ENCODE results near the gene DOK7.
A peak's percentile ranks its signal among the peaks of the same experiment; 100 is the strongest.

Gene DOK7

DNA sequence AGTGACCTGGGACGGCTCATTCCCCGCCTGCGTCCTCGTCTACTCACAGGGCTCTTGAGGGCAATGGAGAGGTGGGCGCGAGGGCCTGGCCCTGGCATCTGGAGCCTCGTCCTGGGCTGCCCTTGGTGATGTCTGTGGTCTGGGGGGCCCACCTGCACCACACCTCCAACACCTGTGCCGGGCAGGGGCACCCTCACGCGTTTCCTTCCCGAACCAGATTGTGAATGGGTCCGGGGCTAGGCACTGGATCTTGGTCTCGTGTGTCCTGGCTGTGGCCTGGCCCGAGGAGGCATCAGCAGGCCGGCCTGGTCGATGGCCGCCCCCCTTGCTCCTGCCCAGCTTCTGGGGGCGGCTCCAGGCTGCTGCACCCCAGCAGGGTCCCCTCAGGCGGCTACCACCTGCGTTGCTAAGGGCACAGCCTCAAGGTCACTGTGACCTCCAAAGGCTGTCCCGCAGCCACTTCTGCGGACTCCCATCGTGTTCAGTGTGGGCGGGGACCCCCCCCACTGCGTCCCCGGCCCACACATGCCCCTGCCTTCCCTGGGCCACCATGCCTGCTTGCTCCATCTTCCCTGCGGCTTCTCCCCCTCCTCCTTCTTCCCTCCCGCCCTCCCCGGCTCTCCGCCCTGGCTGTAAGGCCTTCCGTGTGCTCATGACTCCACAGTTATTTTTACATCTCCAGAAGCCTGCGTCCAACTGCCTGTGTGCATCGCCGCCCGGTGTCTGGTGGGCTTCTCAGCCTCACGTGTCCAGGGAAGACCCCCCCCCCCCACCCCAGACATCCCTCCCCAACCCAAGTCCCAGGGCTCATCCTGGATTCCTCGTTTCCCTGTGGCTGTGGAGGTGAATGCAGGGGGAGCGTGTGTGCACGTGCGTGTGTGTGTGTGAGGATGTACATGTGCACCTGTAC is 3.8 kb downstream of the DOK7 start:
- Histone ChIP-seq H3K9ac (ENCODE audit: low read length) (no peak overlapping the region), H2BK120ac (ENCODE audit: insufficient read depth, low read length, poor library complexity) (no peak overlapping the region), H3K14ac (ENCODE audit: low read length) (no peak overlapping the region), H3K4me2 (ENCODE audit: low read length) (no peak overlapping the region), H3K4ac (ENCODE audit: low read depth, low read length) (no peak overlapping the region), H2AFZ (ENCODE audit: insufficient read depth, low read length, poor library complexity) (no peak overlapping the region), H3K23ac (ENCODE audit: low read length) (no peak overlapping the region), H4K12ac (ENCODE audit: low read depth, low read length) (no peak overlapping the region), H2BK12ac (ENCODE audit: low read length) (no peak overlapping the region), H3K79me1 (ENCODE audit: low read length) (no peaks in the 10 kb centered on the region), H4K91ac (ENCODE audit: low read depth, low read length) (no peak overlapping the region), H3K79me2 (ENCODE audit: control insufficient read depth, insufficient read depth, low read length, poor library complexity) (no peaks in the 10 kb centered on the region), H3K18ac (ENCODE audit: low read length) (no peak overlapping the region), H3K27ac (ENCODE audit: low read depth, low read length) (no peak overlapping the region), H3K36me3 (ENCODE audit: control insufficient read depth in 1 of 2, insufficient read depth in 2 of 2, low read length in 2 of 2) (no peaks in the 10 kb centered on the region), H3K27me3 (ENCODE audit: insufficient read depth, low read length) (peaks cover 12% of the 10 kb centered on the region), H3K4me3 (ENCODE audit: low read depth, low read length) (no peak overlapping the region), H2BK5ac (ENCODE audit: low read depth, low read length, poor library complexity) (no peak overlapping the region), H3K9me3 (ENCODE audit: insufficient read depth, low read depth, low read length) (peaks cover 17% of the 10 kb centered on the region), H2AK5ac (ENCODE audit: low read length) (no peak overlapping the region), H4K8ac (ENCODE audit: low read depth, low read length) (no peak overlapping the region), H3K4me1 (ENCODE audit: control insufficient read depth in 1 of 2, insufficient read depth in 2 of 2, low read length in 2 of 2) (no peaks in the 10 kb centered on the region)
- WGBS (ENCODE audit: extremely low coverage, insufficient coverage, insufficient read length) = no CpG with 5 or more reads among the region's 40 CpGs
- no peak for DNase-seq

DNA sequence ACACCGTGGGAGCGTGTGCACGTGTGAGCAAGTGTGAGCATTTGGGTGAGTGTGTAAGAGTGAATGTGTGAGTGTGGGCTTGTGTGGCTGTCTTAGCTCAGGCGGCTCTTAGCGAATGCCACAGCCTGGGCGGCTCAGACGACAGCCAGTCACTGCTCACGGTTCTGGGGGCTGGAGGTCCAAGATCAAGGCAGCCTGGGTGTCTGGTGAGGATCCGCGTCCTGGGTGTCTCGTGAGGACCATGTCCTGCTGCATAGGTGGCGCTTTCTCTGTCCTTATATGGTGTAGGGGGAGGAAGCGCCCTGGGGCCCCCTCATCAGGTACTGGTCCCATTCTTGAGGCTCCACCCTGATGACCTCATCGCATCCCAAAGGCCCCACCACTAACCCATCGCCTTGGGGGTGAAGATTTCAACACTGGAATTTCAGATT is 4.5 kb downstream of the DOK7 start:
- Histone ChIP-seq H2AK5ac (ENCODE audit: low read length) (no peak overlapping the region), H3K79me1 (ENCODE audit: low read length) (no peaks in the 10 kb centered on the region), H2BK5ac (ENCODE audit: low read depth, low read length, poor library complexity) (no peak overlapping the region), H3K4me3 (ENCODE audit: low read depth, low read length) (no peak overlapping the region), H3K4ac (ENCODE audit: low read depth, low read length) (no peak overlapping the region), H3K23ac (ENCODE audit: low read length) (no peak overlapping the region), H4K91ac (ENCODE audit: low read depth, low read length) (no peak overlapping the region), H4K12ac (ENCODE audit: low read depth, low read length) (no peak overlapping the region), H3K36me3 (ENCODE audit: control insufficient read depth in 1 of 2, insufficient read depth in 2 of 2, low read length in 2 of 2) (no peaks in the 10 kb centered on the region), H2AFZ (ENCODE audit: insufficient read depth, low read length, poor library complexity) (no peak overlapping the region), H3K9ac (ENCODE audit: low read length) (no peak overlapping the region), H3K18ac (ENCODE audit: low read length) (no peak overlapping the region), H3K9me3 (ENCODE audit: insufficient read depth, low read depth, low read length) (peaks cover 17% of the 10 kb centered on the region), H3K4me1 (ENCODE audit: control insufficient read depth in 1 of 2, insufficient read depth in 2 of 2, low read length in 2 of 2) (no peaks in the 10 kb centered on the region), H3K14ac (ENCODE audit: low read length) (no peak overlapping the region), H3K4me2 (ENCODE audit: low read length) (no peak overlapping the region), H2BK12ac (ENCODE audit: low read length) (no peak overlapping the region), H3K27me3 (ENCODE audit: insufficient read depth, low read length) (peaks cover 10% of the 10 kb centered on the region), H4K8ac (ENCODE audit: low read depth, low read length) (no peak overlapping the region), H3K27ac (ENCODE audit: low read depth, low read length) (no peak overlapping the region), H3K79me2 (ENCODE audit: control insufficient read depth, insufficient read depth, low read length, poor library complexity) (no peaks in the 10 kb centered on the region), H2BK120ac (ENCODE audit: insufficient read depth, low read length, poor library complexity) (no peak overlapping the region)
- WGBS (ENCODE audit: extremely low coverage, insufficient coverage, insufficient read length) = no CpG with 5 or more reads among the region's 15 CpGs
- DNase-seq = no peak

DNA sequence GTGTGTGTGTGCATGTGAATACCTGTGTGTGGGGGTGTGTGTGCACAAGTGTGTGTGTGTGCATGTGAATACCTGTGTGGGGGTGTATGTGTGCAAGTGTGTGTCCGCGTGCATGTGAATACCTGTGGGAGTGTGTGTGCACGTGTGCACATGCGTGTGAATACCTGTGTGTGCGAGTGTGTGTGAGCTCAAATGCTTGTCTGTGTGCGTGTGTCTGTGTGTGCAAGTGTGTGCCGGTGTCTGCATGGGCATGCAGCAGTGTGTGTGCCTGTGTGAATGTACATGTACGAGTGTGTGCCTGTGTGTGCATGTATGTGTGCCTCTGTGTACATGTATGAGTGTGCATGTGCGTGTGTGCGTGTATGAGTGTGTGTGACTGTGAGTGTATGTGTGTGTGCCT is 5.0 kb downstream of the DOK7 start:
- Histone ChIP-seq H4K12ac (ENCODE audit: low read depth, low read length) (no peak overlapping the region), H3K18ac (ENCODE audit: low read length) (no peak overlapping the region), H2AK5ac (ENCODE audit: low read length) (no peak overlapping the region), H3K4me3 (ENCODE audit: low read depth, low read length) (peak overlapping the region; percentile 55), H3K79me2 (ENCODE audit: control insufficient read depth, insufficient read depth, low read length, poor library complexity) (no peaks in the 10 kb centered on the region), H3K79me1 (ENCODE audit: low read length) (no peaks in the 10 kb centered on the region), H3K4me1 (ENCODE audit: control insufficient read depth in 1 of 2, insufficient read depth in 2 of 2, low read length in 2 of 2) (no peaks in the 10 kb centered on the region), H2BK12ac (ENCODE audit: low read length) (no peak overlapping the region), H2BK5ac (ENCODE audit: low read depth, low read length, poor library complexity) (no peak overlapping the region), H3K9ac (ENCODE audit: low read length) (no peak overlapping the region), H3K27ac (ENCODE audit: low read depth, low read length) (no peak overlapping the region), H3K27me3 (ENCODE audit: insufficient read depth, low read length) (peaks cover 7% of the 10 kb centered on the region), H2BK120ac (ENCODE audit: insufficient read depth, low read length, poor library complexity) (no peak overlapping the region), H3K14ac (ENCODE audit: low read length) (no peak overlapping the region), H3K4me2 (ENCODE audit: low read length) (no peak overlapping the region), H3K36me3 (ENCODE audit: control insufficient read depth in 1 of 2, insufficient read depth in 2 of 2, low read length in 2 of 2) (no peaks in the 10 kb centered on the region), H4K8ac (ENCODE audit: low read depth, low read length) (no peak overlapping the region), H3K4ac (ENCODE audit: low read depth, low read length) (no peak overlapping the region), H2AFZ (ENCODE audit: insufficient read depth, low read length, poor library complexity) (no peak overlapping the region), H3K9me3 (ENCODE audit: insufficient read depth, low read depth, low read length) (peaks cover 17% of the 10 kb centered on the region), H4K91ac (ENCODE audit: low read depth, low read length) (no peak overlapping the region), H3K23ac (ENCODE audit: low read length) (peak overlapping the region; percentile 29)
- WGBS (ENCODE audit: extremely low coverage, insufficient coverage, insufficient read length) = no CpG with 5 or more reads among the region's 10 CpGs
- DNase-seq = no peak

DNA sequence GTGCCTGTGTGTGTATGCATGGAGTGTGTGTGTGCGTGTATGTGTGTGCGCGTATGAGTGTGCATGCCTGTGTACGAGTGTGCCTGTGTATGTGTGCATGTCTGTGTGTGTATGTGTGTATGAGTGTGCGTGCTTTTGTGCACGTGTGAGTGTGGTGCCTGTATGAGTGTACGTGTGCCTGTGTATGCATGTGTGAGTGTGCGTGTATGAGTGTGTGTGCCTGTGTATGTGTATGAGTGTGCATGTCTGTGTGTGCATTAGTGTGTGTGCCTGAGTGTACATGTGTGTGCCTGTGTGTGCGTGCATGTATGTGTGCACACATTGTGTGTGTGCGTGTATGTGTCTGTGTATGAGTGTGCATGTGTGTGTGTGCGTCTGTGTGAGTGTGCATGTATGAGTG is 5.7 kb downstream of the DOK7 start:
- no peak overlapping the region for H3K9ac ChIP-seq (ENCODE audit: low read length)
- no peaks in the 10 kb centered on the region for H3K36me3 ChIP-seq (ENCODE audit: control insufficient read depth in 1 of 2, insufficient read depth in 2 of 2, low read length in 2 of 2)
- no peak overlapping the region for H3K27ac ChIP-seq (ENCODE audit: low read depth, low read length)
- no peaks in the 10 kb centered on the region for H3K4me1 ChIP-seq (ENCODE audit: control insufficient read depth in 1 of 2, insufficient read depth in 2 of 2, low read length in 2 of 2)
- DNase-seq = no peak
- no peak overlapping the region for H2AFZ ChIP-seq (ENCODE audit: insufficient read depth, low read length, poor library complexity)
- no peak overlapping the region for H3K4ac ChIP-seq (ENCODE audit: low read depth, low read length)
- no peak overlapping the region for H2BK5ac ChIP-seq (ENCODE audit: low read depth, low read length, poor library complexity)
- H4K91ac ChIP-seq (ENCODE audit: low read depth, low read length) = no peak overlapping the region
- H3K14ac ChIP-seq (ENCODE audit: low read length) = no peak overlapping the region
- peaks cover 17% of the 10 kb centered on the region for H3K9me3 ChIP-seq (ENCODE audit: insufficient read depth, low read depth, low read length)
- H3K27me3 ChIP-seq (ENCODE audit: insufficient read depth, low read length) = peaks cover 3% of the 10 kb centered on the region
- H4K12ac ChIP-seq (ENCODE audit: low read depth, low read length) = no peak overlapping the region
- no peak overlapping the region for H3K4me2 ChIP-seq (ENCODE audit: low read length)
- H2BK12ac ChIP-seq (ENCODE audit: low read length) = no peak overlapping the region
- no peak overlapping the region for H3K23ac ChIP-seq (ENCODE audit: low read length)
- WGBS (ENCODE audit: extremely low coverage, insufficient coverage, insufficient read length) = no CpG with 5 or more reads among the region's 11 CpGs
- H3K18ac ChIP-seq (ENCODE audit: low read length) = no peak overlapping the region
- H3K79me1 ChIP-seq (ENCODE audit: low read length) = no peaks in the 10 kb centered on the region
- peak overlapping the region; percentile 55 for H3K4me3 ChIP-seq (ENCODE audit: low read depth, low read length)
- no peak overlapping the region for H4K8ac ChIP-seq (ENCODE audit: low read depth, low read length)
- H2BK120ac ChIP-seq (ENCODE audit: insufficient read depth, low read length, poor library complexity) = no peak overlapping the region
- H2AK5ac ChIP-seq (ENCODE audit: low read length) = no peak overlapping the region
- H3K79me2 ChIP-seq (ENCODE audit: control insufficient read depth, insufficient read depth, low read length, poor library complexity) = no peaks in the 10 kb centered on the region
